Activated CD4-positive, alpha-beta T cell treated with anti-CD3 and anti-CD28 coated beads, Interleukin-2, amount 10 ng/mL, durations not matched to agents 24 days and 14 days (primary cell): Measurements from ENCODE around the gene ATF3. TPM values are rescaled to one million over a fixed set of nuclear protein-coding genes. Genes with fewer than 3 reads are reported as not detected.
"Not testable (repeated sequence)": the region's sequence is repeated elsewhere in the genome, so short reads cannot be mapped to it uniquely, and the experiment has no call there.

ENCODE experiments used
- DNase-seq: peaks from one replicate; pipeline ENCODE4 v3.0.0; 2022
- H3K27ac Mint-ChIP-seq: one replicate; pipeline ENCODE4 v1.8.0; 2022; ENCODE audit warnings: mild to moderate bottlenecking, mixed read lengths
- H3K27me3 Mint-ChIP-seq: one replicate; pipeline ENCODE4 v1.8.0; 2022; ENCODE audit warnings: mixed read lengths
- H3K36me3 Mint-ChIP-seq: one replicate; pipeline ENCODE4 v1.8.0; 2022; ENCODE audit warnings: low read depth, mild to moderate bottlenecking, mixed read lengths
- H3K4me1 Mint-ChIP-seq: one replicate; pipeline ENCODE4 v1.8.0; 2021; ENCODE audit warnings: mixed read lengths
- H3K4me3 Mint-ChIP-seq: one replicate; pipeline ENCODE4 v1.8.0; 2022; ENCODE audit warnings: mild to moderate bottlenecking, moderate library complexity, mixed read lengths
- H3K9me3 Mint-ChIP-seq: one replicate; pipeline ENCODE4 v1.8.0; 2021; ENCODE audit warnings: mixed read lengths
- intact Hi-C: fragments of 100-400 bp; cut with micrococcal nuclease; formaldehyde crosslinking; loops from one replicate; pipeline ENCODE4 v1.15.1; 2023
- total RNA-seq: library from RNA; stranded (reverse); gene quantifications from 2 replicates; pipeline ENCODE4 v1.2.3, GENCODE V29; 2022

Gene ATF3
- total RNA-seq, 1 donor from 2014 or later: 21.2 TPM

DNA sequence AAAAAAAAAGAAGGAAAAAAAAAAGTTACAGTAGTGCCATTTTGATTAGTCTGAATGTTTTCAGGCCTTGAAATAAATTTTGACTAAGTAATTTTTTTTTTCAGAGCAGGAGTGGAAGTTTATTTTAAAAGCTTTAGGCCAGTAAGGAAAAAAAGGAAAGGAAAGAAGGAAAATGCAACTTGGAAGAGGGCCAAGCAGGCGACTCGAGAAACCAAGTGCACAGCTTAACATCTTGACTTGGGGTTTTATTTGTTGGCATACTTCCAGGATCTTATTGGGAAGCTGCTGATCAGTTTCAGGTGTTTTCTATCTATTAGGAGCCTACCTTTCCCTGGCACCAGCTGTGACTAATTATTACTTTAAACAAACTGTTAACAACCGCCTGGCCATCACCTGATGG is 41.7 kb downstream of the ATF3 start:
- no peak for DNase-seq
- H3K27ac Mint-ChIP-seq: no peak overlapping the region
- no peak overlapping the region for H3K4me3 Mint-ChIP-seq
- peaks cover 25% of the 10 kb centered on the region for H3K27me3 Mint-ChIP-seq
- H3K4me1 Mint-ChIP-seq: no peaks in the 10 kb centered on the region
- no peaks in the 10 kb centered on the region for H3K9me3 Mint-ChIP-seq
- intact Hi-C loops: no loop called here
- no peaks in the 10 kb centered on the region for H3K36me3 Mint-ChIP-seq

GRCh38 chr1:212651521-212651920 is 43.0 kb downstream of the ATF3 start:
- H3K27ac Mint-ChIP-seq: no peak overlapping the region
- H3K9me3 Mint-ChIP-seq: no peaks in the 10 kb centered on the region
- peaks cover 22% of the 10 kb centered on the region for H3K27me3 Mint-ChIP-seq
- no peak overlapping the region for H3K4me3 Mint-ChIP-seq
- H3K36me3 Mint-ChIP-seq: no peaks in the 10 kb centered on the region
- DNase-seq: no peak
- no peaks in the 10 kb centered on the region for H3K4me1 Mint-ChIP-seq
- intact Hi-C loops: no loop called here

DNA sequence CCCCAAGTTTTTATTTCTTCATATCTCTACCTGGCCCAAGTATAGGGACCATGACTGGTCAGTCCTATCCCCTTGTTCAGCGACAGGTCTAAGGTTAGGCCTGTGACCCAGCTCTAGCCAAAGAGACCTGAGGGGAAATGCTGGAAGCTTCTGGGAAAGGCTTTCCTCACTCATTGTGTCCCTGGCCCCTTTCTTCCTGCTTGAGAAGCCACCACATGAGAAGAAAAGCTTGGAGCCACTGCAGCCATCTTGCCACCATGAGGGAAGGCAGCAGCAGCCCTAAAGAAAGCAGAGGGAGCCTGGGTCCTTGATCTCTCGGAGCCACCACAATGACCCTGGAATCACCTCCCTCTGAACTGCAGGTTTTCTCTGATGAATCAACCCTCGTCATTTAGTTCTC is 43.4 kb downstream of the ATF3 start:
- Mint-ChIP-seq H3K4me3 (no peak overlapping the region), H3K36me3 (no peaks in the 10 kb centered on the region), H3K4me1 (no peaks in the 10 kb centered on the region), H3K9me3 (no peaks in the 10 kb centered on the region), H3K27ac (no peak overlapping the region), H3K27me3 (peaks cover 22% of the 10 kb centered on the region)
- intact Hi-C loops: no loop called here
- no peak for DNase-seq

- Mint-ChIP-seq H3K9me3 (no peaks in the 10 kb centered on the region), H3K36me3 (no peaks in the 10 kb centered on the region), H3K27ac (no peak overlapping the region), H3K4me3 (no peak overlapping the region), H3K4me1 (no peaks in the 10 kb centered on the region), H3K27me3 (peaks cover 18% of the 10 kb centered on the region)
- no peak for DNase-seq
- intact Hi-C loops: no loop called here
Measured at GRCh38 chr1:212652609-212653008, 44.0 kb downstream of the ATF3 start.

DNA sequence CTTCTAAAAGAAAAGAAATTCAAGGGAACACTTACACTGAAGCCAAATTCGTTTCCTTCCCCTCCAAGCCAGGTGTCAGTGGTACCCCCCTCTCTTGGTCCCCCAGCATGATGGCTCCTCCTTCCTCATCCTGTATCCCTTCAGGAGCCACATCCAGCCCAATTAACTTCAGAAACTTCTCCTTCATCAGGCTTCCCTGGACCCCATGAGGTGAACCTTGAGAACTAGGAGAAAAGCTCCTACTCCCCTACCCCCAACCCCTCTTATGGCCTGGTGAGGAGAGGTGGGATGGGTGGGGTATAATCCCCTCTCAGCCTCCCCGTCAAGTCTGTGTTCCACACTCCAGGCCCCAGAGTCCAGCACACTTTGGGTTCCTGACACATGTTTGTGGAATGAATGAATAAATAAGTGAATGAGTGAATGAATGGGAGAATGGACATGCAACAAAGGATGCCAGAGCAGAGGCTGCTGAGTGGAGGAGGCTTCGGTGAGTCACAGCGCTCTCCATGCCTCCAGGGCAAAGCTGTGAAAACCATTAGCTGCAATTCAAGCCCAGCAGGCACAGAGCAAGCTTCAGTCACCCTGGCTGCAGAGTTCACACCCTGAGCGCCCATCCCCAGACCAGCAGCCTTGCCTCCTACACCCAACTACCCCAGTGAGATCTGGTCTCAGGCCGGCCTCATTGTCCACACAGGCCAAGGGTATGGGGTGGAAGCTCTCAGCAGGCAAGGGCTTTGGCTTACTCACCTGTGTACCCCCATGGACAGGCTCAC is 47.3 kb downstream of the ATF3 start:
- intact Hi-C loops: no loop called here
- DNase-seq: no peak
- Mint-ChIP-seq H3K9me3 (no peaks in the 10 kb centered on the region), H3K27me3 (peaks cover 27% of the 10 kb centered on the region), H3K4me1 (no peaks in the 10 kb centered on the region), H3K36me3 (no peaks in the 10 kb centered on the region), H3K27ac (no peak overlapping the region), H3K4me3 (no peak overlapping the region)

- no peak for DNase-seq
- intact Hi-C loops: no loop called here
- Mint-ChIP-seq H3K27me3 (peaks cover 33% of the 10 kb centered on the region), H3K9me3 (no peaks in the 10 kb centered on the region), H3K27ac (no peak overlapping the region), H3K4me1 (no peaks in the 10 kb centered on the region), H3K4me3 (no peak overlapping the region), H3K36me3 (no peaks in the 10 kb centered on the region)
Measured at GRCh38 chr1:212656730-212657129, 48.2 kb downstream of the ATF3 start.

GRCh38 chr1:212658250-212658649 is 49.7 kb downstream of the ATF3 start:
- peaks cover 43% of the 10 kb centered on the region for H3K27me3 Mint-ChIP-seq
- intact Hi-C loops, H3K36me3 Mint-ChIP-seq: not testable (repeated sequence)

DNA sequence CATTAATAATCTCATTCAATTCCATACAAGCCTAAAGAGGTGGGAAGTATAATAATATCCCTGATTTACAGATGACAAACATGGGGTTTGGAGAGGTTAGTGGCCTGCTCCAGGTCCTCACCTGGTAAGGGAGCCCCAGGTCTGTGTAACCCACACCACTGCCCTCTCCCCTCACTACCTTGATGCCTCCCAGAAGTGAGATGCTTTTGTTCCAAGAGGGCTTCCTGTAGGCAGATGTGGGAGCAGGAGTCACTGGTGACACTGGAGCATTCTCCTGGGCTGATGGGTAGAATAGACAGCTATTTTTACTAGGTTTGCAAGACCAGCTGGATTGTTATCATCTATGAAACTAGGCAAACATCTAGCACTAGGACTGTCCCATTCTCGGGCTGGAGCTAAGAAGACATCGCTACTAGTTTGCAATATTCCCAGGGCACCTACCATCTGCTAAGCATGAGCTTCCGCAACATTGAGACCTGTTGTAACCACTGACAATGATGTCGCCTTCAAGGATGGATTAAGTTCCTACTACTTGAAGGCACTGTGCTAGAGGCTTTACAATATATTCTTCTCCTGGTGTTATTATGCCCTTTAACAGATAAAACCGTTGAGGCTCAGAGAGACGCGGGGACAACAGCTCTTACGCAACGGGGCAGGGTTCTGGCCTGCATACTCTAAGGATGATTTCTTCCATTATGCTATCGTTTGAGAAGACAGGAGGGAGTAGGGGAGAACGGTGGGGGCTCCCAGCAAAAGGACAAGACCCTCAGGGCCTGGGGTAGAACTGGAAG is 56.0 kb downstream of the ATF3 start:
- DNase-seq: no peak
- H3K27me3 Mint-ChIP-seq: peaks cover 30% of the 10 kb centered on the region
- peak overlapping the region; percentile 10 for H3K4me3 Mint-ChIP-seq
- peaks cover 23% of the 10 kb centered on the region for H3K4me1 Mint-ChIP-seq
- no peaks in the 10 kb centered on the region for H3K9me3 Mint-ChIP-seq
- intact Hi-C loops: loop anchor here (1.0 kb wide), 4 partner anchors 35 to 331 kb away; partner anchors contain the start of gene BATF3
- H3K27ac Mint-ChIP-seq: no peak overlapping the region
- H3K36me3 Mint-ChIP-seq: no peaks in the 10 kb centered on the region

More at GRCh38 chr1:212658250-212658649, 49.7 kb downstream of the ATF3 start:
- DNase-seq, H3K9me3 Mint-ChIP-seq, H3K4me3 Mint-ChIP-seq, H3K27ac Mint-ChIP-seq, H3K4me1 Mint-ChIP-seq: not testable (repeated sequence)

GRCh38 chr1:212665241-212666115 is 56.9 kb downstream of the ATF3 start:
- DNase-seq: peak; percentile 94
- intact Hi-C loops: loop anchor here (1.0 kb wide), 4 partner anchors 34 to 330 kb away; partner anchors contain the start of gene BATF3
- H3K36me3 Mint-ChIP-seq: no peaks in the 10 kb centered on the region
- H3K27ac Mint-ChIP-seq: peak overlapping the region; percentile 66
- no peaks in the 10 kb centered on the region for H3K9me3 Mint-ChIP-seq
- peak overlapping the region; percentile 76 for H3K4me3 Mint-ChIP-seq
- H3K4me1 Mint-ChIP-seq: peaks cover 27% of the 10 kb centered on the region
- H3K27me3 Mint-ChIP-seq: peaks cover 24% of the 10 kb centered on the region

DNA sequence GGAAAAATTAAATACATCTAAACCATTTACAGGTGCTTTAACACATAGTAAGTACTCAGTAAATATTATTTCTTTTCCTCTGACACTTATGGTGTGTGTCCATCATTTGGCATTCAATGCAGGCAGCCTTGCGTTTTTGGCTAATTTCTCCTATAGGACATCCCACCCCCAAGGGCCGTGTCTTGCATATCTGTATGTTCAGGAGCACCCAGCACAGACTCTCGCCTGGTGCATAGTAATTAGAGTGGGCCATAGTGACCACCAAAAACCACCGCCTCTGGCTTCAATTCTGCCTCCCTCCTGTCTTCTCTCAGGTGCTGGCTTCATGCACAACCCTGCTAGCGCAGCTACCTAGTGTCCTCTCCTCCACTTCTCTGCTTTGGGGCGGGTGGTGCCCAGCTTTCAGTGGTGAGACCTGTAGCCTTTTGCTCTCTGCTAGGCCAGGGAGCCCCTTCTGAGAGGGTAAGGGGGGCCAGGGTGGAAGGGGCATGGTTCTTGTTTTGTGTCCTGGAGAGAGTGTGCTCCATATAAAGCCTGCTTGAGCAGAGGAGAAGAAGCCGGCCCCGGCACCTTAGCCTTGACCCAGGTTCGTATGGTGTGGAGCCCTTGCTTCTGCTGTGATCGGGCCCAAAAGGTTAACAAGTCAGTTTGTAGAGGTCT is 57.7 kb downstream of the ATF3 start:
- H3K4me3 Mint-ChIP-seq: peak overlapping the region; percentile 26
- peaks cover 29% of the 10 kb centered on the region for H3K4me1 Mint-ChIP-seq
- no peak overlapping the region for H3K27ac Mint-ChIP-seq
- intact Hi-C loops: no loop called here
- peaks cover 19% of the 10 kb centered on the region for H3K27me3 Mint-ChIP-seq
- no peaks in the 10 kb centered on the region for H3K36me3 Mint-ChIP-seq
- DNase-seq: no peak
- no peaks in the 10 kb centered on the region for H3K9me3 Mint-ChIP-seq

DNA sequence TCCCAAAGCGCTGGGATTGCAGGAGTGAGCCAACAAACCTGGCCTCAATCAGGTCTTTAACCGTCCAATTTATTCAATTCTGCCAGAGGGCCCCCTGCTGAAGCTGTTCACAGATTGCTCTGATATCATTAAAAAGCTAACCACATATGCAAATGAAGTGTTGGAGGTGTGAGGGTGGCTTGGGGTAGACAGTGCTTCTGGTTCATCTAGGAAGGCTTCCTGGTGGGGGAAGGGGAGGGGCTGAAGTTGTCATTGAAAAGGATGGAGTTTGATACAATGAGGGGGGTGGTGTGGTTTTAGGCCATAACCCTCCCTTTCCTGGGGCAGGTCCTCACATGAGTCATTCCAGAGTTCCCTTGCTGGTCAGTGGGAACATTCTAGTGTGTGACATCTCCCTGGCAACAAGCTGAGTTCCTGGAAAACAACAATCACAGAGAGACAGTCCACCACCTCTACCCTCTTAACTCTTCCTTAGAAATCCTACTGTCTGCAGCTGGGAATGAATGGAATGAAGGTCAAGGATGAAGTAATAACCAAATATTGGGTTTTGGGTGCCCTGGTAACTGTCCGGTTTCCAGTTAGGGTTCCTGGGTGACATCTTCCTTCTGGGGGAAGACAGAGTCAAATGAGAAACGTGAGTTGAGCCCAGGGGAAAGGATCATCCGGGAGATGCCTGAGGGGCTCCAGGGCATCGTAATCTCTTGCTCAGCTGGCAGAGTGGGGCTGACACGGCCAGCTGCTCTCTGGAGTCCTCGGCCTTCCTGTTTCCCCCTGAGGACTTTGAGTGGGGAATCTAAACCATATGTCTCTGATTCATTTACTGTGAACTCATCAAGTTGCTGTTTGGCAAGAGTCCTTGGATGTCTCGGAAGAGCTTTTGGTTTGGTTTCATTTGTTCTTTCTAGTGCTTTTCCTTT is 58.9 kb downstream of the ATF3 start:
- Mint-ChIP-seq H3K36me3 (no peaks in the 10 kb centered on the region), H3K9me3 (no peaks in the 10 kb centered on the region), H3K27me3 (peaks cover 15% of the 10 kb centered on the region), H3K27ac (peak overlapping the region; percentile 29), H3K4me1 (peaks cover 36% of the 10 kb centered on the region), H3K4me3 (no peak overlapping the region)
- DNase-seq: no peak
- intact Hi-C loops: no loop called here

DNA sequence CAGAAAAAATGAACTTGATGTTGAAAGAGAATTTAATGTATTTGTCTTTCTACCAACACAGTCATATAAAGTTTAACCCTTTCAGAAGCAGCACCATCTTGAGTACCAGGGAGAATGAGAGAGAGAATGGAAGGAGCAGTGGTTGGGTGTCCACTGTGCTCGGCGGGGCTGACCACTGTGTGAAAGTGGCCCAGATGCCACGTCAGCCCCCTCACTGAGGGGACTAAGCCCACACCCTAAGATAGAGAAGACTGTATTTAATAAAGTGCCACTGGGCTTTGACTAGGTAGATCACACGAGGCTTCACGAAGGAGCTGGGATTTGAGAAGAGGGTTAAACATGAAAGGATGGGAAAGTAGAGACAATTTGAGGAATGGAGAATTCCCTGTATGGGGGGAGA is 59.9 kb downstream of the ATF3 start:
- Mint-ChIP-seq H3K27ac (no peak overlapping the region), H3K36me3 (no peaks in the 10 kb centered on the region), H3K4me1 (peaks cover 36% of the 10 kb centered on the region), H3K27me3 (peaks cover 11% of the 10 kb centered on the region), H3K9me3 (no peaks in the 10 kb centered on the region), H3K4me3 (no peak overlapping the region)
- intact Hi-C loops: no loop called here
- no peak for DNase-seq
